ENCODE results near the gene STK4.

STK4 gene

GRCh38 chr20:45085289-45085688, 119.0 kb downstream of the STK4 start:
- no peak for DNase-seq (ENCODE audit: low read depth in 3 of 3)

- DNase-seq (ENCODE audit: low read depth in 3 of 3), result no peak
Measured at GRCh38 chr20:45085867-45086266, 119.6 kb downstream of the STK4 start.

- DNase-seq (ENCODE audit: low read depth in 3 of 3), result no peak
Measured at GRCh38 chr20:45087097-45087790, 120.9 kb downstream of the STK4 start.

GRCh38 chr20:45087814-45088213, 121.5 kb downstream of the STK4 start:
- no peak for DNase-seq (ENCODE audit: low read depth in 3 of 3)

GRCh38 chr20:45088247-45088646, 121.9 kb downstream of the STK4 start:
- DNase-seq (ENCODE audit: low read depth in 3 of 3), result no peak

- no peak for DNase-seq (ENCODE audit: low read depth in 3 of 3)
Measured at GRCh38 chr20:45090481-45090880, 124.2 kb downstream of the STK4 start.

- no peak for DNase-seq (ENCODE audit: low read depth in 3 of 3)
Measured at GRCh38 chr20:45091366-45091765, 125.1 kb downstream of the STK4 start.

- DNase-seq (ENCODE audit: low read depth in 3 of 3), result no peak
Measured at GRCh38 chr20:45092898-45093297, 126.6 kb downstream of the STK4 start.

GRCh38 chr20:45094201-45094600, 127.9 kb downstream of the STK4 start:
- DNase-seq (ENCODE audit: low read depth in 3 of 3), result no peak

GRCh38 chr20:45094864-45095574, 128.7 kb downstream of the STK4 start:
- no peak for DNase-seq (ENCODE audit: low read depth in 3 of 3)

GRCh38 chr20:45095805-45096238, 129.5 kb downstream of the STK4 start:
- peak in 2 of 3 donors; percentile 41 to 54 for DNase-seq (ENCODE audit: low read depth in 3 of 3)

GRCh38 chr20:45096781-45097180, 130.5 kb downstream of the STK4 start:
- DNase-seq (ENCODE audit: low read depth in 3 of 3), result no peak

- peak; percentile 24 to 30 (median 26) for DNase-seq (ENCODE audit: low read depth in 3 of 3)
Measured at GRCh38 chr20:45097485-45098102, 131.3 kb downstream of the STK4 start.

- DNase-seq (ENCODE audit: low read depth in 3 of 3), result no peak
Measured at GRCh38 chr20:45098103-45098773, 131.9 kb downstream of the STK4 start.

- no peak for DNase-seq (ENCODE audit: low read depth in 3 of 3)
Measured at GRCh38 chr20:45100563-45101245, 134.4 kb downstream of the STK4 start, which contains the start of gene KCNS1. Gene KCNS1 (minus strand): TSS chr20:45101127. CDS start chr20:45099236, 1,891 bp downstream.

- DNase-seq (ENCODE audit: low read depth in 3 of 3), result no peak
Measured at GRCh38 chr20:45101333-45101850, 135.1 kb downstream of the STK4 start.

GRCh38 chr20:45103072-45103471, 136.8 kb downstream of the STK4 start:
- no peak for DNase-seq (ENCODE audit: low read depth in 3 of 3)

GRCh38 chr20:45104786-45105185, 138.5 kb downstream of the STK4 start:
- DNase-seq (ENCODE audit: low read depth in 3 of 3), result no peak

- no peak for DNase-seq (ENCODE audit: low read depth in 3 of 3)
Measured at GRCh38 chr20:45105317-45105716, 139.0 kb downstream of the STK4 start.

GRCh38 chr20:45109634-45110033, 143.3 kb downstream of the STK4 start:
- no peak for DNase-seq (ENCODE audit: low read depth in 3 of 3)

GRCh38 chr20:45110301-45110700, 144.0 kb downstream of the STK4 start:
- DNase-seq (ENCODE audit: low read depth in 3 of 3), result no peak

All from stimulated activated CD4-positive, alpha-beta T cell treated with anti-CD3 and anti-CD28 coated beads, TNF-alpha, amount 100 ng/mL, for 48 hours (primary cell).